K562 (cell line): Measurements from ENCODE around the gene PALLD. TPM values are rescaled to one million over a fixed set of nuclear protein-coding genes. Genes with fewer than 3 reads are reported as not detected.

Experiments used
- ATAC-seq: fragments of 200-7000 bp; cut with Tn5 transposase; 3 replicates; pipeline ENCODE4 v1.9.1; 2020; ENCODE audit warnings: moderate library complexity
- BruUV-seq: library from RNA; stranded (reverse); fragments of 400-500 nt; replicated peaks from 2 replicates; lab custom pipeline; 2021; lab: Mats Ljungman, UMichigan
- CTCF ChIA-PET: fragments of 300-600 bp; formaldehyde crosslinking; extraction: SDS; loops from one replicate; lab custom pipeline; 2021; ENCODE audit warnings: low intra/inter-chr PET ratio; lab: Yijun Ruan, JAX
- POLR2A ChIA-PET: fragments of 300-600, 350-650 bp; sonication (Branson Sonifier 250); formaldehyde crosslinking; extraction: SDS; loops from one replicate; lab custom pipeline; 2021; ENCODE audit warnings: antibody characterized with exemption, inconsistent platforms; lab: Yijun Ruan, JAX
- DNase-seq, 4 experiments: peaks; one replicate each; pipeline versions ENCODE4 v3.0.0 to v3.0.0-alpha.2; 2011 to 2018; ENCODE audit warnings: low spot score in 3 of 4, mixed read lengths in 3 of 4; ENCODE audit errors: extremely low read depth in 1 of 4
- FAIRE-seq: peaks from 2 replicates; lab custom pipeline; 2011; peaks lifted over from hg19 to GRCh38; lab: Jason Lieb, UNC
- H2AFZ ChIP-seq: 2 replicates; pipeline ENCODE4 v1.6.0; 2011; ENCODE audit warnings: low read depth, low read length, control low read depth, inconsistent platforms
- H3K27ac ChIP-seq: fragments of 200-600 bp; 3 replicates; pipeline ENCODE4 v1.8.0; 2011; ENCODE audit warnings: low read depth, mild to moderate bottlenecking, control low read depth, inconsistent platforms, low read length, moderate library complexity, mixed read lengths; ENCODE audit errors: extremely low read depth
- H3K27me3 ChIP-seq, 2 experiments: fragments of 300-600 bp in 1 of 2; 2 replicates in 1 of 2; 3 replicates in 1 of 2; pipeline versions ENCODE4 v1.6.0 to v1.8.0; 2011; ENCODE audit warnings: inconsistent platforms in 2 of 2, low read length in 2 of 2, mild to moderate bottlenecking in 1 of 2, mixed read lengths in 1 of 2, moderate library complexity in 1 of 2; ENCODE audit not compliant: control insufficient read depth in 2 of 2, insufficient read depth in 2 of 2
- H3K36me3 ChIP-seq: fragments of 300-600 bp; 3 replicates; pipeline ENCODE4 v1.8.0; 2011; ENCODE audit warnings: mild to moderate bottlenecking, low read length, inconsistent platforms; ENCODE audit not compliant: control insufficient read depth, insufficient read depth
- H3K4me1 ChIP-seq, 2 experiments: fragments of 200-600 bp in 1 of 2; replicated peaks in 1 of 2; 2 replicates in 1 of 2; 3 replicates in 1 of 2; pipeline versions ENCODE4 v1.5.1 to v1.8.0; 2011; ENCODE audit warnings: inconsistent platforms in 2 of 2, low read length in 2 of 2, mild to moderate bottlenecking in 1 of 2, mixed read lengths in 1 of 2, moderate library complexity in 1 of 2; ENCODE audit not compliant: control insufficient read depth in 2 of 2, insufficient read depth in 2 of 2
- H3K4me2 ChIP-seq: 2 replicates; pipeline ENCODE4 v1.6.1; 2011; ENCODE audit warnings: low read length, control low read depth, inconsistent platforms, mixed read lengths; ENCODE audit not compliant: insufficient read depth
- H3K4me3 ChIP-seq: fragments of 200-600 bp; sonication (generic), shearing (Covaris generic); 2 replicates; pipeline ENCODE4 v1.5.1; 2016; ENCODE audit warnings: control low read depth, inconsistent platforms
- H3K79me2 ChIP-seq: fragments of 200-600 bp; 3 replicates; pipeline ENCODE4 v1.8.0; 2011; ENCODE audit warnings: low read length, inconsistent platforms; ENCODE audit not compliant: control insufficient read depth, insufficient read depth
- H3K9ac ChIP-seq, 2 experiments: 2 replicates each; pipeline versions ENCODE4 v1.6.0 to v1.6.1; 2011; ENCODE audit warnings: low read depth in 2 of 2, low read length in 2 of 2, control low read depth in 1 of 2, inconsistent platforms in 1 of 2, mild to moderate bottlenecking in 1 of 2, mixed read lengths in 1 of 2; ENCODE audit not compliant: insufficient read depth in 1 of 2
- H3K9me1 ChIP-seq: one replicate; pipeline ENCODE4 v1.6.0; 2011; ENCODE audit warnings: inconsistent platforms, mild to moderate bottlenecking, low read length, moderate library complexity; ENCODE audit not compliant: control insufficient read depth, insufficient read depth
- H3K9me3 ChIP-seq: replicated peaks from 2 replicates; pipeline ENCODE4 v1.5.1; 2011; ENCODE audit warnings: low read depth, low read length, inconsistent platforms; ENCODE audit not compliant: control insufficient read depth, insufficient read depth
- H4K20me1 ChIP-seq: replicated peaks from 2 replicates; pipeline ENCODE4 v1.6.1; 2011; ENCODE audit warnings: low read length, inconsistent platforms, mixed read lengths; ENCODE audit not compliant: control insufficient read depth, insufficient read depth
- BCL6 ChIP-seq: fragments of 250-450 bp; sonication (Bioruptor Pico); IDR thresholded peaks from 2 replicates; pipeline ENCODE4 v1.4.0; 2020
- E2F5 ChIP-seq: sonication (generic); formaldehyde crosslinking; IDR thresholded peaks from 2 replicates; pipeline ENCODE4 v1.8.0; 2022; ENCODE audit warnings: mild to moderate bottlenecking, missing genetic modification reagents
- GTF2A2 ChIP-seq: IDR thresholded peaks from 2 replicates; pipeline ENCODE4 v1.6.1; 2016; ENCODE audit warnings: mild to moderate bottlenecking, missing genetic modification characterization, missing compliant biosample characterization
- HMBOX1 ChIP-seq: sonication (generic); IDR thresholded peaks from 2 replicates; pipeline ENCODE4 v1.6.1; 2016
- KAT2B ChIP-seq: IDR thresholded peaks from one replicate; pipeline ENCODE4 v1.6.1; 2012; ENCODE audit warnings: low read depth, mild to moderate bottlenecking, control low read depth, inconsistent platforms, low read length, moderate library complexity
- TAF15 ChIP-seq: fragments of 200-400 bp; formaldehyde crosslinking; IDR thresholded peaks from 2 replicates; pipeline ENCODE4 v1.6.1; 2017; ENCODE audit warnings: mild to moderate bottlenecking, low read depth, low read length, moderate library complexity
- WGBS: fragments of 100-300 bp; shearing (Covaris generic); methylation state at CpG from one replicate; pipeline ENCODE4 v1.1.6; 2016; ENCODE audit warnings: low coverage, mixed read lengths; ENCODE audit not compliant: insufficient coverage; ENCODE audit errors: missing lambda C conversion rate; 5-methylcytosine and 5-hydroxymethylcytosine counted together
- in situ Hi-C: fragments of 300-500 bp; cut with MboI; formaldehyde crosslinking; loops from 4 replicates; pipeline ENCODE4 v1.15.0; 2018; ENCODE audit warnings: inconsistent platforms, mixed read lengths
- intact Hi-C: fragments of 100-400 bp; cut with micrococcal nuclease; formaldehyde crosslinking; loops from 2 replicates; pipeline ENCODE4 v1.14.2; 2022
- polyA plus RNA-seq, 8 experiments: library from polyadenylated mRNA; depleted of rRNA in 4 of 8; stranded (reverse) in 5 of 8; unstranded in 3 of 8; fragments of >200 nt; fragmentation: Nextera tagmentation in 2 of 8; fragmentation: Illumina TruSeq in 1 of 8; extraction: Ambion mirVana in 2 of 8; extraction: Trizol in 1 of 8; gene quantifications; 2 replicates each; pipeline versions ENCODE4 v1.2.1 to v1.2.3, GENCODE V29; 2011 to 2014; ENCODE audit warnings: inconsistent platforms in 1 of 8, missing spikeins in 1 of 8
- total RNA-seq, 7 experiments: library from RNA; depleted of rRNA in 6 of 7; stranded (reverse); fragments of >200 nt in 6 of 7; fragmentation: Illumina TruSeq in 2 of 7; extraction: Trizol in 2 of 7; gene quantifications; 2 replicates each; pipeline versions ENCODE4 v1.2.1 to v1.2.3, GENCODE V29; 2011 to 2021; ENCODE audit warnings: low replicate concordance in 1 of 7

The PALLD gene
- total and polyA plus RNA-seq, 9 of the 15 experiments (the other 6 are each of a cell fraction or from before 2014, with no cell fraction given): 0.01 to 0.35 (median 0.06) TPM; not detected in 3

- Histone ChIP-seq H3K9me1 (no peaks in the 10 kb centered on the region), H3K36me3 (no peaks in the 10 kb centered on the region), H3K27me3 (no peaks in the 10 kb centered on the region), H2AFZ (no peak overlapping the region), H3K27ac (no peak overlapping the region), H4K20me1 (no peaks in the 10 kb centered on the region), H3K4me1 (no peaks in the 10 kb centered on the region), H3K9ac (no peak overlapping the region), H3K4me3 (no peak overlapping the region), H3K4me2 (no peak overlapping the region), H3K79me2 (no peaks in the 10 kb centered on the region), H3K9me3 (no peaks in the 10 kb centered on the region)
- TF ChIP-seq E2F5 (CRISPR knock-in tag): no peak
- TF ChIP-seq TAF15: no peak
- no peak for TF ChIP-seq GTF2A2 (tag)
- DNase-seq (no peak), FAIRE-seq (no peak), ATAC-seq (no peak)
- in situ Hi-C loops: no loop called here
- ChIA-PET POLR2A (no interaction called here), CTCF (no interaction called here)
- intact Hi-C loops: no loop called here
- 3% methylated on average over 6 of the region's 6 CpGs for WGBS
- no TSS peak for BruUV-seq
These were observed 235.0 kb downstream of the PALLD start for GRCh38 chr4:168731706-168732414.

GRCh38 chr4:168732714-168733113 is 235.9 kb downstream of the PALLD start:
- no peak overlapping the region for H3K4me2 ChIP-seq
- no peak overlapping the region for H3K27ac ChIP-seq
- no peak for ATAC-seq
- H3K9me3 ChIP-seq: no peaks in the 10 kb centered on the region
- no peaks in the 10 kb centered on the region for H3K36me3 ChIP-seq
- no peaks in the 10 kb centered on the region for H3K9me1 ChIP-seq
- DNase-seq: no peak
- no peak overlapping the region for H3K4me3 ChIP-seq
- no peaks in the 10 kb centered on the region for H3K79me2 ChIP-seq
- TF ChIP-seq KAT2B: no peak
- no peak for TF ChIP-seq BCL6 (CRISPR knock-in tag)
- TF ChIP-seq HMBOX1: no peak
- TF ChIP-seq, all 486 proteins: peak for 0
- H2AFZ ChIP-seq: no peak overlapping the region
- H3K9ac ChIP-seq: no peak overlapping the region
- POLR2A ChIA-PET: no interaction called here
- BruUV-seq: no TSS peak
- H3K4me1 ChIP-seq: no peaks in the 10 kb centered on the region
- H4K20me1 ChIP-seq: no peaks in the 10 kb centered on the region
- intact Hi-C loops (no loop called here), in situ Hi-C loops (no loop called here)
- CTCF ChIA-PET: no interaction called here
- no peak for FAIRE-seq
- 0% methylated on average over 2 of the region's 2 CpGs for WGBS
- peaks cover 0 to 2% of the 10 kb centered on the region in 2 experiments; a peak in 1 of 5 replicates for H3K27me3 ChIP-seq
